Mesenchymal stem cell (in vitro differentiated cells and primary cell): ENCODE results near the gene SNRPE.
A peak's percentile ranks its signal among the peaks of the same experiment; 100 is the strongest.

Experiments used
- DNase-seq: peaks from one replicate; pipeline ENCODE4 v3.0.0-alpha.2; 2013
- H2AFZ ChIP-seq: one replicate; pipeline ENCODE4 v1.6.1; 2013; ENCODE audit warnings: low read depth, mild to moderate bottlenecking, control low read depth, inconsistent platforms, low read length, moderate library complexity
- H2AK5ac ChIP-seq: 2 replicates; pipeline ENCODE4 v1.6.1; 2013; ENCODE audit warnings: low read length, moderate library complexity, mild to moderate bottlenecking, inconsistent platforms; ENCODE audit not compliant: severe bottlenecking
- H2BK120ac ChIP-seq: one replicate; pipeline ENCODE4 v1.6.1; 2013; ENCODE audit warnings: low read depth, mild to moderate bottlenecking, inconsistent platforms, low read length, moderate library complexity
- H2BK12ac ChIP-seq, 2 experiments: one replicate each; pipeline ENCODE4 v1.6.1; 2013; ENCODE audit warnings: inconsistent platforms in 2 of 2, low read length in 2 of 2, mild to moderate bottlenecking in 2 of 2, moderate library complexity in 2 of 2, control low read depth in 1 of 2
- H2BK15ac ChIP-seq: one replicate; pipeline ENCODE4 v1.6.1; 2013; ENCODE audit warnings: mild to moderate bottlenecking, low read depth, inconsistent platforms; ENCODE audit not compliant: poor library complexity, severe bottlenecking
- H2BK5ac ChIP-seq: 2 replicates; pipeline ENCODE4 v1.6.1; 2013; ENCODE audit warnings: low read depth, mild to moderate bottlenecking, low read length, control low read depth, inconsistent platforms; ENCODE audit not compliant: poor library complexity, severe bottlenecking
- H3K14ac ChIP-seq, 2 experiments: one replicate each; pipeline ENCODE4 v1.6.1; 2013; ENCODE audit warnings: inconsistent platforms in 2 of 2, low read length in 2 of 2, control low read depth in 1 of 2, mild to moderate bottlenecking in 1 of 2, moderate library complexity in 1 of 2
- H3K18ac ChIP-seq, 2 experiments: one replicate each; pipeline ENCODE4 v1.6.1; 2013; ENCODE audit warnings: inconsistent platforms in 2 of 2, low read length in 2 of 2, control low read depth in 1 of 2, low read depth in 1 of 2, mild to moderate bottlenecking in 1 of 2
- H3K23ac ChIP-seq, 2 experiments: one replicate each; pipeline ENCODE4 v1.6.1; 2013; ENCODE audit warnings: inconsistent platforms in 2 of 2, low read length in 2 of 2, mild to moderate bottlenecking in 2 of 2, moderate library complexity in 2 of 2, control low read depth in 1 of 2
- H3K27ac ChIP-seq: 2 replicates; pipeline ENCODE4 v1.5.1; 2013; ENCODE audit warnings: mild to moderate bottlenecking, moderate library complexity, low read length, control low read depth, inconsistent platforms; ENCODE audit not compliant: poor library complexity, severe bottlenecking
- H3K27me3 ChIP-seq, 2 experiments: 2 replicates each; pipeline versions ENCODE4 v1.6.1 to v1.7.0; 2013; ENCODE audit warnings: low read length in 2 of 2, mild to moderate bottlenecking in 2 of 2, moderate library complexity in 2 of 2, control low read depth in 1 of 2, inconsistent platforms in 1 of 2; ENCODE audit not compliant: control insufficient read depth in 1 of 2, insufficient read depth in 1 of 2
- H3K36me3 ChIP-seq, 2 experiments: 2 replicates each; pipeline versions ENCODE4 v1.6.1 to v1.7.0; 2013; ENCODE audit warnings: low read length in 2 of 2, control low read depth in 1 of 2, inconsistent platforms in 1 of 2, low read depth in 1 of 2, mild to moderate bottlenecking in 1 of 2; ENCODE audit not compliant: insufficient read depth in 2 of 2, control insufficient read depth in 1 of 2
- H3K4ac ChIP-seq, 2 experiments: one replicate each; pipeline ENCODE4 v1.6.1; 2013; ENCODE audit warnings: inconsistent platforms in 2 of 2, low read length in 2 of 2, mild to moderate bottlenecking in 2 of 2, moderate library complexity in 2 of 2, control low read depth in 1 of 2, low read depth in 1 of 2
- H3K4me1 ChIP-seq: 2 replicates; pipeline ENCODE4 v1.6.1; 2013; ENCODE audit warnings: low read depth, low read length, control low read depth; ENCODE audit not compliant: control insufficient read depth, insufficient read depth
- H3K4me2 ChIP-seq: 2 replicates; pipeline ENCODE4 v1.6.1; 2013; ENCODE audit warnings: low read length, mild to moderate bottlenecking, inconsistent platforms; ENCODE audit not compliant: poor library complexity, severe bottlenecking
- H3K4me3 ChIP-seq, 2 experiments: 2 replicates each; pipeline versions ENCODE4 v1.5.1 to v1.7.0; 2013; ENCODE audit warnings: low read length in 2 of 2, mild to moderate bottlenecking in 2 of 2, control low read depth in 1 of 2, low read depth in 1 of 2; ENCODE audit not compliant: insufficient read depth in 1 of 2
- H3K79me1 ChIP-seq: replicated peaks from 2 replicates; pipeline ENCODE4 v1.6.1; 2013; ENCODE audit warnings: mild to moderate bottlenecking, control low read depth, low read length, inconsistent platforms; ENCODE audit not compliant: poor library complexity, severe bottlenecking
- H3K9ac ChIP-seq: 2 replicates; pipeline ENCODE4 v1.7.0; 2013; ENCODE audit warnings: mild to moderate bottlenecking, low read length, moderate library complexity
- H3K9me3 ChIP-seq: 2 replicates; pipeline ENCODE4 v1.7.0; 2013; ENCODE audit warnings: mild to moderate bottlenecking, low read length; ENCODE audit not compliant: control insufficient read depth
- H4K8ac ChIP-seq: one replicate; pipeline ENCODE4 v1.6.1; 2013; ENCODE audit warnings: inconsistent platforms, mild to moderate bottlenecking, low read length, moderate library complexity
- H4K91ac ChIP-seq: one replicate; pipeline ENCODE4 v1.6.1; 2013; ENCODE audit warnings: mild to moderate bottlenecking, low read length, inconsistent platforms
- WGBS: methylation state at CpG from one replicate; pipeline ENCODE4 v1.1.7; 2013; ENCODE audit warnings: mixed read lengths; 5-methylcytosine and 5-hydroxymethylcytosine counted together

The SNRPE gene

GRCh38 chr1:203835476-203835875 lies 25.9 kb upstream of the SNRPE start:
- Histone ChIP-seq H3K23ac (no peak overlapping the region), H3K14ac (no peak overlapping the region), H4K8ac (no peak overlapping the region), H3K9ac (no peak overlapping the region), H3K9me3 (no peaks in the 10 kb centered on the region), H2BK120ac (no peak overlapping the region), H3K4ac (no peak overlapping the region), H3K36me3 (peaks cover 41 to 93% of the 10 kb centered on the region in 2 experiments), H2BK12ac (no peak overlapping the region), H3K4me1 (no peaks in the 10 kb centered on the region), H4K91ac (no peak overlapping the region), H3K4me2 (no peak overlapping the region), H3K18ac (no peak overlapping the region), H2BK5ac (no peak overlapping the region), H3K27ac (no peak overlapping the region), H3K79me1 (peaks cover 17% of the 10 kb centered on the region), H2AFZ (no peak overlapping the region), H2BK15ac (no peak overlapping the region), H3K4me3 (no peak overlapping the region), H2AK5ac (no peak overlapping the region), H3K27me3 (no peaks in the 10 kb centered on the region)
- WGBS, result 100% methylated on average over 3 of the region's 3 CpGs
- no peak for DNase-seq

GRCh38 chr1:203839081-203839480 lies 22.3 kb upstream of the SNRPE start:
- no peak overlapping the region for H2AK5ac ChIP-seq
- H2AFZ ChIP-seq, result no peak overlapping the region
- H2BK5ac ChIP-seq, result no peak overlapping the region
- no peaks in the 10 kb centered on the region for H3K4me1 ChIP-seq
- H3K9ac ChIP-seq, result peak overlapping the region; percentile 59
- H3K9me3 ChIP-seq, result no peaks in the 10 kb centered on the region
- DNase-seq, result peak; percentile 45
- no peak overlapping the region for H3K14ac ChIP-seq
- H3K4me2 ChIP-seq, result no peak overlapping the region
- no peak overlapping the region for H4K8ac ChIP-seq
- no peak overlapping the region for H3K23ac ChIP-seq
- H3K4ac ChIP-seq, result no peak overlapping the region
- H3K79me1 ChIP-seq, result peaks cover 13% of the 10 kb centered on the region
- H3K27ac ChIP-seq, result peak overlapping the region; percentile 40
- H2BK12ac ChIP-seq, result no peak overlapping the region
- no peak overlapping the region for H2BK120ac ChIP-seq
- no peak overlapping the region for H2BK15ac ChIP-seq
- no peak overlapping the region for H4K91ac ChIP-seq
- H3K4me3 ChIP-seq, result no peak overlapping the region
- WGBS, result 85% methylated on average over 5 of the region's 5 CpGs
- no peaks in the 10 kb centered on the region for H3K27me3 ChIP-seq
- no peak overlapping the region for H3K18ac ChIP-seq
- peaks cover 39 to 80% of the 10 kb centered on the region in 2 experiments for H3K36me3 ChIP-seq

- H2AK5ac ChIP-seq, result no peak overlapping the region
- H2BK120ac ChIP-seq, result no peak overlapping the region
- H3K4me2 ChIP-seq, result no peak overlapping the region
- H3K9ac ChIP-seq, result no peak overlapping the region
- DNase-seq, result no peak
- H4K8ac ChIP-seq, result no peak overlapping the region
- H3K27me3 ChIP-seq, result no peaks in the 10 kb centered on the region
- no peak overlapping the region for H3K27ac ChIP-seq
- no peak overlapping the region for H4K91ac ChIP-seq
- H3K9me3 ChIP-seq, result no peaks in the 10 kb centered on the region
- H3K4ac ChIP-seq, result no peak overlapping the region
- no peak overlapping the region for H2BK5ac ChIP-seq
- no peak overlapping the region for H3K23ac ChIP-seq
- no peak overlapping the region for H3K4me3 ChIP-seq
- H3K18ac ChIP-seq, result no peak overlapping the region
- H2BK12ac ChIP-seq, result no peak overlapping the region
- 98% methylated on average over 4 of the region's 4 CpGs for WGBS
- peaks cover 13% of the 10 kb centered on the region for H3K79me1 ChIP-seq
- peaks cover 33 to 80% of the 10 kb centered on the region in 2 experiments for H3K36me3 ChIP-seq
- H3K14ac ChIP-seq, result no peak overlapping the region
- no peak overlapping the region for H2BK15ac ChIP-seq
- no peak overlapping the region for H2AFZ ChIP-seq
- H3K4me1 ChIP-seq, result no peaks in the 10 kb centered on the region
Measured at GRCh38 chr1:203840208-203840808, 21.1 kb upstream of the SNRPE start.

GRCh38 chr1:203842559-203842876 lies 18.9 kb upstream of the SNRPE start:
- Histone ChIP-seq H2AK5ac (no peak overlapping the region), H3K23ac (no peak overlapping the region), H3K9me3 (no peaks in the 10 kb centered on the region), H3K14ac (no peak overlapping the region), H4K91ac (no peak overlapping the region), H3K4ac (no peak overlapping the region), H3K9ac (no peak overlapping the region), H3K18ac (no peak overlapping the region), H2BK12ac (no peak overlapping the region), H2BK120ac (no peak overlapping the region), H2BK15ac (no peak overlapping the region), H3K4me3 (no peak overlapping the region), H3K4me1 (no peaks in the 10 kb centered on the region), H2BK5ac (no peak overlapping the region), H3K36me3 (peaks cover 33 to 80% of the 10 kb centered on the region in 2 experiments), H4K8ac (no peak overlapping the region), H2AFZ (no peak overlapping the region), H3K27ac (no peak overlapping the region), H3K79me1 (peaks cover 17% of the 10 kb centered on the region), H3K27me3 (no peaks in the 10 kb centered on the region), H3K4me2 (no peak overlapping the region)
- no peak for DNase-seq
- no CpG with 5 or more reads among the region's 2 CpGs for WGBS
